Keratinocyte (primary cell): Measurements from ENCODE around the gene KMO. TPM values are rescaled to one million over a fixed set of nuclear protein-coding genes. Genes with fewer than 3 reads are reported as not detected.

Source experiments
- DNase-seq: peaks from one replicate; pipeline ENCODE4 v3.0.0-alpha.2; 2011; ENCODE audit warnings: low read depth, missing footprints, low spot score
- FAIRE-seq: peaks from 2 replicates; lab custom pipeline; 2011; peaks lifted over from hg19 to GRCh38; lab: Jason Lieb, UNC
- H2AFZ ChIP-seq: 2 replicates; pipeline ENCODE4 v1.6.0; 2012; ENCODE audit warnings: low read length, control low read depth, inconsistent platforms; ENCODE audit not compliant: control insufficient read depth
- H3K27ac ChIP-seq: 2 replicates; pipeline ENCODE4 v1.5.1; 2011; ENCODE audit warnings: low read length; ENCODE audit not compliant: control insufficient read depth, insufficient read depth
- H3K27me3 ChIP-seq: 3 replicates; pipeline ENCODE4 v1.6.0; 2011; ENCODE audit warnings: low read length; ENCODE audit not compliant: control insufficient read depth, insufficient read depth; ENCODE audit errors: extremely low read depth
- H3K36me3 ChIP-seq, 2 experiments: 2 replicates in 1 of 2; 3 replicates in 1 of 2; pipeline ENCODE4 v1.5.1; 2011; ENCODE audit warnings: low read length in 2 of 2, mild to moderate bottlenecking in 1 of 2; ENCODE audit not compliant: control insufficient read depth in 2 of 2, insufficient read depth in 2 of 2; ENCODE audit errors: extremely low read depth in 1 of 2
- H3K4me1 ChIP-seq: 3 replicates; pipeline ENCODE4 v1.5.1; 2011; ENCODE audit warnings: low read length; ENCODE audit not compliant: control insufficient read depth, insufficient read depth; ENCODE audit errors: extremely low read depth
- H3K4me2 ChIP-seq: 3 replicates; pipeline ENCODE4 v1.6.0; 2011; ENCODE audit warnings: low read depth, low read length; ENCODE audit not compliant: control insufficient read depth, insufficient read depth; ENCODE audit errors: extremely low read depth
- H3K4me3 ChIP-seq, 3 experiments: fragments of 200-600 bp in 1 of 3; sonication (generic) in 1 of 3; 2 replicates in 2 of 3; 3 replicates in 1 of 3; pipeline ENCODE4 v1.5.1; 2011 to 2016; ENCODE audit warnings: low read length in 3 of 3, mild to moderate bottlenecking in 3 of 3, control low read depth in 2 of 3, inconsistent platforms in 1 of 3, low read depth in 1 of 3, mixed read lengths in 1 of 3, mixed run types in 1 of 3, moderate library complexity in 1 of 3; ENCODE audit not compliant: control insufficient read depth in 2 of 3, insufficient read depth in 2 of 3; ENCODE audit errors: extremely low read depth in 1 of 3
- H3K79me2 ChIP-seq: 2 replicates; pipeline ENCODE4 v1.6.0; 2012; ENCODE audit warnings: low read length; ENCODE audit not compliant: control insufficient read depth, insufficient read depth
- H3K9ac ChIP-seq: 3 replicates; pipeline ENCODE4 v1.6.0; 2011; ENCODE audit warnings: low read length; ENCODE audit not compliant: control insufficient read depth, insufficient read depth; ENCODE audit errors: extremely low read depth
- H3K9me1 ChIP-seq: 3 replicates; pipeline ENCODE4 v1.6.0; 2011; ENCODE audit warnings: low read length; ENCODE audit not compliant: control insufficient read depth, insufficient read depth; ENCODE audit errors: extremely low read depth
- H3K9me3 ChIP-seq: 2 replicates; pipeline ENCODE4 v1.5.1; 2012; ENCODE audit warnings: low read depth, low read length; ENCODE audit not compliant: control insufficient read depth
- H4K20me1 ChIP-seq: 3 replicates; pipeline ENCODE4 v1.6.0; 2011; ENCODE audit warnings: low read length; ENCODE audit not compliant: control insufficient read depth, insufficient read depth; ENCODE audit errors: extremely low read depth
- EZH2 ChIP-seq: IDR thresholded peaks from one replicate; pipeline ENCODE4 v1.6.1; 2012; ENCODE audit warnings: inconsistent platforms, mild to moderate bottlenecking, low read length, moderate library complexity
- dilution Hi-C: fragments of 300-500 bp; cut with MboI; formaldehyde crosslinking; loops from one replicate; pipeline ENCODE4 v1.7.0; 2020; ENCODE audit warnings: low sequenced_read_pairs; ENCODE audit not compliant: extremely low pct_ligation_motif_present
- polyA plus RNA-seq, 5 experiments: library from polyadenylated mRNA; depleted of rRNA in 3 of 5; stranded (reverse) in 3 of 5; stranded (forward) in 1 of 5; unstranded in 1 of 5; fragments of >200 nt; gene quantifications; 1 replicate in 1 of 5; 2 replicates in 3 of 5; 3 replicates in 1 of 5; pipeline versions ENCODE4 v1.2.1 to v1.2.3, GENCODE V29; 2011 to 2012; ENCODE audit warnings: missing spikeins in 2 of 5, low read depth in 1 of 5, low replicate concordance in 1 of 5
- TF ChIP-seq, protein P1 (sequence below), 3 experiments: IDR thresholded peaks in 1 of 3; conservative IDR thresholded peaks in 1 of 3; optimal IDR thresholded peaks in 1 of 3; 2 replicates in 2 of 3; 3 replicates in 1 of 3; pipeline versions ENCODE3 to v1.5.1; 2011; ENCODE audit warnings: low read length in 3 of 3, mild to moderate bottlenecking in 3 of 3, moderate library complexity in 2 of 3, control low read depth in 1 of 3, inconsistent platforms in 1 of 3; ENCODE audit not compliant: insufficient read depth in 2 of 3; ENCODE audit errors: extremely low read depth in 1 of 3

The KMO gene
- polyA plus RNA-seq, 1 donor (not counting 4 experiments of a cell fraction or from before 2014, with no cell fraction given), result 4.7 TPM

DNA sequence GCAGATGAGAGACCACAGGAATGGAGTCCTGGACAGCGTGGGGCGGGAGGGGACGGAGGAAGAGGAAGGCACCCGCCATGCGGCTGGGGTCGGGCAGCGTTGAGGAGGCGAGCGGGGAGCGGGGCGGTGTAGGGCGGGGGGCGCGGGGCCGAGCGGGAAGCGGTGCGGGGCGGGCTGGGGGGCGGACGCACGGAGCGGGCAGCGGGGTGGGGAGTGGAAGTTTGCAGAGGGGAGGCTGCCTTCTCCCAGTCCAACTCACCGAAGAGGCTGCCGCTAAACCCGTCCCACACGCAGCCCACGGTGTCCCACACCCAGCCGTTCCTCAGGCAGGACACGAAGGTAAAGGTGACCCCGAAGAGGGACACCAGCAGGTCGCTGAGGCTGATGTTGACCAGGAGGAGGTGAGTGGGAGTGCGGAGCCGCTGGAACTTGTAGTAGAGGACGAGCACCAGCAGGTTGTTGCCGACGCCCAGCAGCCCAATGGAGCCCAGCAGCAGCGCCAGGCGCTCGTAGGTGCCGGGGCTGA is 107.5 kb downstream of the KMO start:
- no peak for FAIRE-seq
- Histone ChIP-seq H3K4me1 (peaks cover 25% of the 10 kb centered on the region), H3K9me3 (no peaks in the 10 kb centered on the region), H3K27ac (peak overlapping the region; percentile 75), H2AFZ (peak overlapping the region; percentile 87), H3K4me3 (peak overlapping the region; percentile 63 to 86 (median 68)), H3K36me3 (peaks cover 0 to 10% of the 10 kb centered on the region in 2 experiments), H4K20me1 (no peaks in the 10 kb centered on the region), H3K9ac (peak overlapping the region; percentile 92), H3K27me3 (no peaks in the 10 kb centered on the region), H3K79me2 (peaks cover 48% of the 10 kb centered on the region), H3K9me1 (no peaks in the 10 kb centered on the region), H3K4me2 (peak overlapping the region; percentile 86)
- TF ChIP-seq EZH2, result no peak
- dilution Hi-C loops, result no loop called here
- no peak for DNase-seq

DNA sequence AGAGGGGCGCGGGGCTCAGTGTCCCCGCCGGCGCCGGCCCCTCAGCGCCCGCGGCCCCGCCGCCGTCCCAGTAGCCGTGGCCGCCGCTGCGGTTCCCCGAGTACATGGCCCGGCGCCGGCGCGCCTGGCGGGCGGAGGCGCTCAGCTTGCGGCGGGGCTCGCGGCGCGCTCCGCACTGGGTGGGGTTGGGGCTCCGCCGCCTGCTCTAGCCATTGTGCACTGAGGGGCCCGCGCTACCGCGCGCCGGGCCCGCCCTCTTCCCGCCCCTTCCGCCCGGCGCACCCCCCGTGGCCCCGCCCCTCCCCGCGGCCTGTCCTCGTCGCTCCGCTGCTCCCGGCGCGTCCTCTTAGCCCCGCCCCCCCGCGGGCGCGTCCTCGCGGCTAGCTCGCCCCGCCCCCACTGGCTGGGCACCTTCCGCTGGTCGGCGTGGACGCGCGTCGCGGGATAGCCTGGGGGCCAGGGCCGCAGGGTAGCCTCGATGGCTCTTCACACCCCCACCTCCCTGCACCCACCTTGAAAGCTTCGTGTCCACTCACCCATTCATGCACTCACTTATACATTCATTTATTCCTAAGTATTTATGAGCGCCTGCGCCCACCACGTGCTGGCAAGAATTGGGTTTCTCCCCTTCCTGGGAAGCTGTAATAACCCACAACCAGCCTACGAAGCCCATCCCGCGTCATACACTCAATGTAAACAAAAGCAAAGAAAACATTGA is 108.1 kb downstream of the KMO start, which contains the start of the genes CHML and OPN3:
TSS of gene CHML (minus strand) at position 221 of the 718 bp plus-strand sequence. CDS start 4,603 bp downstream, outside the sequence.
TSS of gene OPN3 (minus strand) at position 221 of the 718 bp plus-strand sequence. CDS start at position 106, 115 bp downstream.
- peak within 1 kb of the TSS; percentile 75 for H3K27ac ChIP-seq
- no peak for DNase-seq
- H2AFZ ChIP-seq, result peak within 1 kb of the TSS; percentile 87
- peaks cover 25% of the 10 kb centered on the region for H3K4me1 ChIP-seq
- H3K27me3 ChIP-seq, result no peaks in the 10 kb centered on the region
- TF ChIP-seq, protein P1, sequence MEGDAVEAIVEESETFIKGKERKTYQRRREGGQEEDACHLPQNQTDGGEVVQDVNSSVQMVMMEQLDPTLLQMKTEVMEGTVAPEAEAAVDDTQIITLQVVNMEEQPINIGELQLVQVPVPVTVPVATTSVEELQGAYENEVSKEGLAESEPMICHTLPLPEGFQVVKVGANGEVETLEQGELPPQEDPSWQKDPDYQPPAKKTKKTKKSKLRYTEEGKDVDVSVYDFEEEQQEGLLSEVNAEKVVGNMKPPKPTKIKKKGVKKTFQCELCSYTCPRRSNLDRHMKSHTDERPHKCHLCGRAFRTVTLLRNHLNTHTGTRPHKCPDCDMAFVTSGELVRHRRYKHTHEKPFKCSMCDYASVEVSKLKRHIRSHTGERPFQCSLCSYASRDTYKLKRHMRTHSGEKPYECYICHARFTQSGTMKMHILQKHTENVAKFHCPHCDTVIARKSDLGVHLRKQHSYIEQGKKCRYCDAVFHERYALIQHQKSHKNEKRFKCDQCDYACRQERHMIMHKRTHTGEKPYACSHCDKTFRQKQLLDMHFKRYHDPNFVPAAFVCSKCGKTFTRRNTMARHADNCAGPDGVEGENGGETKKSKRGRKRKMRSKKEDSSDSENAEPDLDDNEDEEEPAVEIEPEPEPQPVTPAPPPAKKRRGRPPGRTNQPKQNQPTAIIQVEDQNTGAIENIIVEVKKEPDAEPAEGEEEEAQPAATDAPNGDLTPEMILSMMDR (optimal IDR thresholded peaks at IDR 0.05 in 1 of 3, IDR thresholded peaks at IDR 0.05 in 1 of 3, conservative IDR thresholded peaks at IDR 0.05 in 1 of 3; ENCODE audit: extremely low read depth in 1 of 3, insufficient read depth in 2 of 3, low read length in 3 of 3), result no peak
- no peak for TF ChIP-seq EZH2
- no peaks in the 10 kb centered on the region for H3K9me3 ChIP-seq
- dilution Hi-C loops, result no loop called here
- peak within 1 kb of the TSS; percentile 63 to 86 (median 68) for H3K4me3 ChIP-seq
- no peaks in the 10 kb centered on the region for H3K9me1 ChIP-seq
- peaks cover 42% of the 10 kb centered on the region for H3K79me2 ChIP-seq
- H3K9ac ChIP-seq, result peak within 1 kb of the TSS; percentile 92
- H3K36me3 ChIP-seq, result peaks cover 0 to 5% of the 10 kb centered on the region in 2 experiments
- H3K4me2 ChIP-seq, result peak within 1 kb of the TSS; percentile 86
- no peaks in the 10 kb centered on the region for H4K20me1 ChIP-seq
- FAIRE-seq, result no peak
